ENCODE results near the gene GLS2. TPM values are rescaled to one million over a fixed set of nuclear protein-coding genes. Genes with fewer than 3 reads are reported as not detected.
"Not testable (repeated sequence)": the region's sequence is repeated elsewhere in the genome, so short reads cannot be mapped to it uniquely, and the experiment has no call there.

Gene GLS2
- total RNA-seq, 2 experiments from 2014 or later, result 0.33 to 1.3 TPM

GRCh38 chr12:56517854-56518253, 29.9 kb upstream of the GLS2 start:
- CTCF ChIA-PET, result interaction anchor here (0.9 to 1.3 kb wide), 3 partner anchors 73 to 119 kb away, joined by 3 to 4 read pairs (median 3); no protein-coding TSS in a partner anchor
- no peak for DNase-seq
- H3K36me3 Mint-ChIP-seq (ENCODE audit: low read depth), result no peaks in the 10 kb centered on the region
- no peaks in the 10 kb centered on the region for H3K9me3 Mint-ChIP-seq
- no peak overlapping the region for H3K27ac Mint-ChIP-seq
- H3K4me1 Mint-ChIP-seq, result peaks cover 25% of the 10 kb centered on the region
- no peak overlapping the region for H3K4me3 Mint-ChIP-seq
- peaks cover 2% of the 10 kb centered on the region for H3K27me3 Mint-ChIP-seq
- POLR2A ChIA-PET, result no interaction called here

- peaks cover 20% of the 10 kb centered on the region for H3K27me3 Mint-ChIP-seq
- H3K4me3 Mint-ChIP-seq; DNase-seq; POLR2A ChIA-PET; H3K9me3 Mint-ChIP-seq; H3K4me1 Mint-ChIP-seq; H3K36me3 Mint-ChIP-seq (ENCODE audit: low read depth); H3K27ac Mint-ChIP-seq: not testable (repeated sequence)
- CTCF ChIA-PET, result interaction anchor here (0.7 to 4.0 kb wide), 27 partner anchors 8 to 488 kb away, joined by 3 to 58 read pairs (median 4); partner anchors contain the start of genes RBMS2 and STAT2
Measured at GRCh38 chr12:56514014-56514318, 26.0 kb upstream of the GLS2 start.

GRCh38 chr12:56510786-56511185, 22.8 kb upstream of the GLS2 start:
- Mint-ChIP-seq H3K36me3 (ENCODE audit: low read depth) (no peaks in the 10 kb centered on the region), H3K9me3 (no peaks in the 10 kb centered on the region), H3K27ac (no peak overlapping the region), H3K27me3 (peaks cover 20% of the 10 kb centered on the region), H3K4me3 (no peak overlapping the region), H3K4me1 (peaks cover 3% of the 10 kb centered on the region)
- no peak for DNase-seq
- CTCF ChIA-PET, result interaction anchor here (1.6 kb wide), 1 partner anchor 118 kb away, joined by 4 read pairs; no protein-coding TSS in a partner anchor
- POLR2A ChIA-PET, result no interaction called here

DNA sequence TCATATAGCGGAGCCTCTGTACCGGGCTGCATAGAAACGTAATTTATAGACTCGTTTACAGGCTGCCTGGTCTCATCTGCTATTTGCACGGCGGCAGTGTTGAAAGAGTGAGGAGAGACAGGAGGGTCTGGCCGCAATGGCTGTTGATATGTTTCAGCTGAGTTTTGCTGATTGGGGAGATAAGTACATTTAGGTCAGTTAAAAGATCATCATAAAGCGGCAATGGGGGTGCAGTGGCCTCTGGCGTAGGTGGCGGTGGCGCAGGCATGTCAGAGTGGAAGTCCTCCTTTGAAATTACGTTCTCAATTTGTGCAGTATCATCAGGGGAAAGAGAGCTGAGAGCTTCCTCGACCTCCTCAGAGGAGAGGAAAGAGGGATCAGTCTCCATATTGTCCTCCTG, 11.9 kb upstream of the GLS2 start:
- CTCF ChIA-PET; DNase-seq; H3K27ac Mint-ChIP-seq; H3K9me3 Mint-ChIP-seq; H3K4me1 Mint-ChIP-seq; H3K4me3 Mint-ChIP-seq; POLR2A ChIA-PET; H3K36me3 Mint-ChIP-seq (ENCODE audit: low read depth): not testable (repeated sequence)
- peaks cover 10% of the 10 kb centered on the region for H3K27me3 Mint-ChIP-seq

GRCh38 chr12:56499452-56499851, 11.5 kb upstream of the GLS2 start:
- POLR2A ChIA-PET, result not testable (repeated sequence)

DNA sequence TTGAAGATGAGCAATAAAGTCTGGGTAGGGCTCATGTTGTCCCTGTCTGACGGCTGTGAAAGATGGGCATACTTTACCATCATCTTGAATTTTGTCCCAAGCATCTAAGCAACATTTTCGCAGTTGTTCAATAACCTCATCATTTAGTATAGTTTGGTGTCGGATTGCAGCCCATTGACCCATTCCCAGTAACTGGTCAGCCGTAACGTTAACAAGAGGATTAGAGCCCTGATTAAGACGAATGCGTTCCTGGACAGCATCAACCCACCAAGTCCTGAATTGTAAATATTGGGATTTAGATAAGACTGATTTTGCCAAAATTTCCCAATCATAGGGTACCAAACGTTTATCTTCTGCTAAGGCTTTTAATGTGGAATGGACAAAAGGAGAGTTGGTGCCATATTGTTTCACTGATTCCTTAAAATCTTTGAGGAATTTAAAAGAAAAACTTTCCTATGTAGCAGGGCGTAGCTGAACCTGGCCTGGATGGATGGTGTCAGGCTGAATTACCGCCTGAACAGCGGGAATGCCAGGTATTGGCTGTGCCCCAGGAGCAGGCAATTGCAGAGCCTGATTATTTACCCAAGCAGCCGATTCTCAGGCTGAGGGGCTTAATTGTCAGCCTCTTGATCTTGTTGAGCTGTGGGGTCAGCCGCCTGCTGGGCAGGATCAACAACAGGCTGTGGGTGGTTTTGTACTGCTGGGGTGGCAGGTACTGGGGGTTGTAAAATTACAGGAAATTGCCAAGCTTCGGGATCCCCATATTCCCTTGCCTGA, 10.4 kb upstream of the GLS2 start:
- H3K4me1 Mint-ChIP-seq; H3K4me3 Mint-ChIP-seq; CTCF ChIA-PET; H3K9me3 Mint-ChIP-seq; H3K27me3 Mint-ChIP-seq; H3K36me3 Mint-ChIP-seq (ENCODE audit: low read depth); DNase-seq; POLR2A ChIA-PET; H3K27ac Mint-ChIP-seq: not testable (repeated sequence)

More at GRCh38 chr12:56499452-56499851, 11.5 kb upstream of the GLS2 start:
- H3K4me1 Mint-ChIP-seq; H3K36me3 Mint-ChIP-seq (ENCODE audit: low read depth); DNase-seq; CTCF ChIA-PET; H3K9me3 Mint-ChIP-seq; H3K27ac Mint-ChIP-seq; H3K4me3 Mint-ChIP-seq: not testable (repeated sequence)
- peaks cover 10% of the 10 kb centered on the region for H3K27me3 Mint-ChIP-seq

- Mint-ChIP-seq H3K4me3 (peak overlapping the region; percentile 48), H3K27me3 (peaks cover 12% of the 10 kb centered on the region)
- H3K27ac Mint-ChIP-seq; H3K9me3 Mint-ChIP-seq; H3K36me3 Mint-ChIP-seq (ENCODE audit: low read depth); H3K4me1 Mint-ChIP-seq; POLR2A ChIA-PET: not testable (repeated sequence)
- CTCF ChIA-PET, result interaction anchor here (0.9 to 1.4 kb wide), 6 partner anchors 9 to 140 kb away, joined by 3 to 5 read pairs (median 4); no protein-coding TSS in a partner anchor
- peak; percentile 67 for DNase-seq
Measured at GRCh38 chr12:56496704-56497103, 8.7 kb upstream of the GLS2 start.

DNA sequence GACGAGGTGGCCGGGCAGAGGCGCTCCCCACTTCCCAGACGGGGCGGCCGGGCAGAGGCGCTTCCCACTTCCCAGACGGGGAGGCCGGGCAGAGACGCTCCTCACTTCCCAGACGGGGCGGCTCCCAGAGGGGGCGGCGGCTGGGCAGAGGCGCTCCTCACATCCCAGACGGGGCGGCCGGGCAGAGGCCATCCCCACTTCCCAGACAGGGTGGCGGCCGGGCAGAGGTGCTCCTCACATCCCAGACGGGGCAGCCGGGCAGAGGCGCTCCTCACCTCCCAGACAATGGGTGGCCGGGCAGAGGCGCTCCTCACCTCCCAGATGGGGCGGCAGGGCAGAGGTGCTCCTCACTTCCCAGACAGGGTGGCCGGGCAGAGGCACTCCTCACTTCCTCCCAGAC, 6.5 kb upstream of the GLS2 start:
- H3K9me3 Mint-ChIP-seq; H3K36me3 Mint-ChIP-seq (ENCODE audit: low read depth); CTCF ChIA-PET; H3K4me1 Mint-ChIP-seq; DNase-seq; POLR2A ChIA-PET; H3K27ac Mint-ChIP-seq; H3K4me3 Mint-ChIP-seq: not testable (repeated sequence)
- H3K27me3 Mint-ChIP-seq, result peaks cover 28% of the 10 kb centered on the region

DNA sequence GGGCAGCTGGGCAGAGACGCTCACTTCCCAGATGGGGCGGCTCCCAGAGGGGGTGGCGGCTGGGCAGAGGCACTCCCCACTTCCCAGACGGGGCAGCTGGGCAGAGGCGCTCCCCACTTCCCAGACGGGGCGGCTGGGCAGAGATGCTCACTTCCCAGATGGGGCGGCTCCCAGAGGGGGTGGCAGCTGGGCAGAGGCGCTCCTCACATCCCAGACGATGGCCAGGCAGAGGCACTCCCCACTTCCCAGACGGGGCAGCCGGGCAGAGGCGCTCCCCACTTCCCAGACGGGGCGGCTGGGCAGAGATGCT, 6.1 kb upstream of the GLS2 start:
- DNase-seq; H3K27ac Mint-ChIP-seq; H3K4me3 Mint-ChIP-seq; CTCF ChIA-PET; H3K36me3 Mint-ChIP-seq (ENCODE audit: low read depth); H3K9me3 Mint-ChIP-seq; POLR2A ChIA-PET; H3K4me1 Mint-ChIP-seq: not testable (repeated sequence)
- peaks cover 31% of the 10 kb centered on the region for H3K27me3 Mint-ChIP-seq

GRCh38 chr12:56493409-56494105, 5.6 kb upstream of the GLS2 start:
- POLR2A ChIA-PET; DNase-seq; H3K36me3 Mint-ChIP-seq (ENCODE audit: low read depth); H3K9me3 Mint-ChIP-seq; H3K4me1 Mint-ChIP-seq; H3K27ac Mint-ChIP-seq; CTCF ChIA-PET; H3K4me3 Mint-ChIP-seq: not testable (repeated sequence)
- peaks cover 36% of the 10 kb centered on the region for H3K27me3 Mint-ChIP-seq

DNA sequence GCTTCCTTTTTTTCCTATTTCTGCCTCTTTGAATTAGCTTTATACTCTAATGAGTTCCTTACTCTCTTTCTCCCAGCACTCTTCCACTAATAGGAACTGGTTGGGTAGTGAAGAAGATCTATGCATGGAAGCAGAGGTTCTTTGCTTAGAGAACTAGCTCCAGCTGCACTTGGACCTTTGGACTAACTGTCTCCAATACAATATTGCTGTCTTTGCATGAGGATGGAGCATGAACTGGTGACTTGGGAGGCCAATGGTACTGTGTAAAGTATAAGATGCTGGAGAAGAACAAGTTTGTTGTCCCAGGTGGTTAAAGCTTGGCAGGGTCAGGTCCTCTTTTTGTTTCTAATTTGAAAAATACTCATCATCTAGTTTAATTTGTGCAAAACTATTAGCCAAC, 2.4 kb upstream of the GLS2 start:
- Mint-ChIP-seq H3K36me3 (ENCODE audit: low read depth) (no peaks in the 10 kb centered on the region), H3K27ac (no peak overlapping the region), H3K27me3 (peaks cover 50% of the 10 kb centered on the region), H3K4me1 (peaks cover 20% of the 10 kb centered on the region), H3K4me3 (no peak overlapping the region), H3K9me3 (no peaks in the 10 kb centered on the region)
- ChIA-PET POLR2A (interaction anchor here (1.6 kb wide), 1 partner anchor 22 kb away, joined by 3 read pairs; the partner anchor contains the start of gene SPRYD4), CTCF (interaction anchor here (1.4 to 1.5 kb wide), 2 partner anchors 8 to 83 kb away, joined by 3 to 8 read pairs; no protein-coding TSS in a partner anchor)
- no peak for DNase-seq

- ChIA-PET POLR2A (interaction anchor here (2.1 kb wide), 1 partner anchor 38 kb away, joined by 6 read pairs; the partner anchor contains the start of gene TIMELESS), CTCF (interaction anchor here (1.2 kb wide), 1 partner anchor 23 kb away, joined by 3 read pairs; no protein-coding TSS in a partner anchor)
- Mint-ChIP-seq H3K9me3 (no peaks in the 10 kb centered on the region), H3K4me3 (peak overlapping the region; percentile 71), H3K27ac (no peak overlapping the region), H3K27me3 (peaks cover 48% of the 10 kb centered on the region), H3K36me3 (ENCODE audit: low read depth) (no peaks in the 10 kb centered on the region), H3K4me1 (peaks cover 20% of the 10 kb centered on the region)
- DNase-seq, result peak; percentile 19
Measured at GRCh38 chr12:56487448-56488040, 417 bp downstream of the GLS2 start.

DNA sequence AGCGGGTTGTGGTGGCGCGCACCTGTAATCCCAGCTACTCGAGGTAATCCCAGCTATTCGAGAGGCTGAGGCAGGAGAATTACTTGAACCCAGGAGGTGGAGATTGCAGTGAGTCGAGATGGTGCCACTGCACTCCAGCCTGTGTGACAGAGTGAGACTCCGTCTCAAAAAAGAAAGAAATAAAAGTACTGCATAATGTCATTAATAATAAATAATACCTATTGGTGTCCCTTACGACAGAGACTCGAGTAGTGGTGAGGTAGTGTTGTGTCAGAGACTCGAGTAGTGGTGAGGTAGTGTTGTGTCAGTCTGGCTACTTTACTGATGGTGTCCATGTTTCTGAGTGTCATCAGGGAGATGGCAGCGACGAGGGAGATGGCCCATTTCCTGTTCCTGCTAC, 1.3 kb downstream of the GLS2 start:
- peaks cover 46% of the 10 kb centered on the region for H3K27me3 Mint-ChIP-seq
- H3K27ac Mint-ChIP-seq, result no peak overlapping the region
- ChIA-PET CTCF (no interaction called here), POLR2A (no interaction called here)
- H3K9me3 Mint-ChIP-seq, result no peaks in the 10 kb centered on the region
- peaks cover 20% of the 10 kb centered on the region for H3K4me1 Mint-ChIP-seq
- DNase-seq, result no peak
- no peaks in the 10 kb centered on the region for H3K36me3 Mint-ChIP-seq (ENCODE audit: low read depth)
- H3K4me3 Mint-ChIP-seq, result no peak overlapping the region

Measured in activated CD4-positive, alpha-beta memory T cell treated with anti-CD3 and anti-CD28 coated beads, Interleukin-2, amount 10 ng/mL, durations not matched to agents 7 days and 5 days (primary cell).